SK-N-SH (cell line): Measurements from ENCODE around the gene DLG4. TPM values are rescaled to one million over a fixed set of nuclear protein-coding genes. Genes with fewer than 3 reads are reported as not detected.

Experiments
- CTCF ChIA-PET: fragments of 300-600, 350-600 bp; formaldehyde crosslinking; extraction: SDS; loops from one replicate; lab custom pipeline; 2021; lab: Yijun Ruan, JAX
- POLR2A ChIA-PET: fragments of 350-600 bp; sonication (Branson Sonifier 250); formaldehyde crosslinking; extraction: SDS; loops from one replicate; lab custom pipeline; 2020; ENCODE audit warnings: antibody characterized with exemption, inconsistent platforms; lab: Yijun Ruan, JAX
- DNase-seq: peaks from one replicate; pipeline ENCODE4 v3.0.0; 2012
- H2AFZ ChIP-seq: fragments of 200-600 bp; sonication (generic); 2 replicates; pipeline ENCODE4 v1.8.1; 2016; ENCODE audit warnings: antibody characterized with exemption, mild to moderate bottlenecking, low read depth
- H3F3A ChIP-seq: fragments of 200-600 bp; sonication (generic); replicated peaks from 2 replicates; pipeline ENCODE3; 2016; ENCODE audit warnings: antibody characterized with exemption, mild to moderate bottlenecking; ENCODE audit not compliant: insufficient read depth
- H3K27ac ChIP-seq, 2 experiments: fragments of 200-500 bp in 1 of 2; fragments of 200-600 bp in 1 of 2; sonication (Bioruptor generic) in 1 of 2; sonication (generic), shearing (Covaris generic) in 1 of 2; 2 replicates each; pipeline versions ENCODE4 v1.5.1 to v1.6.1; 2014 to 2016; ENCODE audit warnings: low read depth in 2 of 2, inconsistent platforms in 1 of 2, low read length in 1 of 2, mild to moderate bottlenecking in 1 of 2, mixed read lengths in 1 of 2
- H3K27me3 ChIP-seq: fragments of 200-600 bp; sonication (generic), shearing (Covaris generic); 2 replicates; pipeline ENCODE4 v1.6.1; 2016; ENCODE audit warnings: mixed run types; ENCODE audit not compliant: insufficient read depth
- H3K36me3 ChIP-seq, 2 experiments: fragments of 200-500 bp in 1 of 2; fragments of 200-600 bp in 1 of 2; sonication (Bioruptor generic) in 1 of 2; sonication (generic) in 1 of 2; replicated peaks in 1 of 2; 2 replicates each; pipeline versions ENCODE3 to v1.5.1; 2014 to 2016; ENCODE audit warnings: low read length in 1 of 2, mild to moderate bottlenecking in 1 of 2; ENCODE audit not compliant: insufficient read depth in 2 of 2, control insufficient read depth in 1 of 2
- H3K4me1 ChIP-seq, 2 experiments: fragments of 200-500 bp in 1 of 2; fragments of 200-600 bp in 1 of 2; sonication (Bioruptor generic) in 1 of 2; sonication (generic), shearing (Covaris generic) in 1 of 2; 2 replicates each; pipeline versions ENCODE4 v1.5.1 to v1.6.1; 2014 to 2016; ENCODE audit warnings: low read depth in 1 of 2, low read length in 1 of 2, mixed run types in 1 of 2; ENCODE audit not compliant: insufficient read depth in 2 of 2, control insufficient read depth in 1 of 2
- H3K4me2 ChIP-seq: fragments of 200-600 bp; sonication (generic), shearing (Covaris generic); 2 replicates; pipeline ENCODE4 v1.6.1; 2017; ENCODE audit warnings: mixed run types
- H3K4me3 ChIP-seq, 2 experiments: fragments of 200-500 bp in 1 of 2; fragments of 200-600 bp in 1 of 2; sonication (Bioruptor generic) in 1 of 2; sonication (generic), shearing (Covaris generic) in 1 of 2; 2 replicates each; pipeline versions ENCODE4 v1.5.1 to v1.8.1; 2014 to 2016; ENCODE audit warnings: low read depth in 2 of 2, inconsistent platforms in 1 of 2, low read length in 1 of 2, mild to moderate bottlenecking in 1 of 2, mixed read lengths in 1 of 2, moderate library complexity in 1 of 2
- H3K79me2 ChIP-seq: fragments of 200-600 bp; sonication (generic); 2 replicates; pipeline ENCODE4 v1.8.1; 2017; ENCODE audit warnings: mild to moderate bottlenecking; ENCODE audit not compliant: insufficient read depth
- H3K9ac ChIP-seq: fragments of 200-600 bp; sonication (generic); 2 replicates; pipeline ENCODE4 v1.6.1; 2017; ENCODE audit warnings: mixed run types
- H3K9me2 ChIP-seq: fragments of 200-600 bp; sonication (generic); 2 replicates; pipeline ENCODE4 v1.6.1; 2017; ENCODE audit warnings: mixed run types
- H3K9me3 ChIP-seq: fragments of 200-600 bp; sonication (generic); 2 replicates; pipeline ENCODE4 v1.6.1; 2017; ENCODE audit warnings: mixed run types, mild to moderate bottlenecking, moderate library complexity
- H4K20me1 ChIP-seq: fragments of 200-600 bp; sonication (generic); 2 replicates; pipeline ENCODE4 v1.6.1; 2017; ENCODE audit warnings: mild to moderate bottlenecking, mixed run types; ENCODE audit not compliant: insufficient read depth
- CTCF ChIP-seq: fragments of 200-600 bp; sonication (generic); IDR thresholded peaks from 2 replicates; pipeline ENCODE4 v1.6.1; 2017; ENCODE audit warnings: antibody characterized with exemption, mild to moderate bottlenecking, moderate library complexity
- ELF1 ChIP-seq: IDR thresholded peaks from 2 replicates; pipeline ENCODE4 v1.4.0; 2012
- EZH2phosphoT487 ChIP-seq: fragments of 200-600 bp; sonication (generic); IDR thresholded peaks from 2 replicates; pipeline ENCODE4 v1.6.1; 2017; ENCODE audit warnings: low read depth, mixed run types, mild to moderate bottlenecking, antibody characterized with exemption, moderate library complexity, borderline replicate concordance
- JUND ChIP-seq: IDR thresholded peaks from 2 replicates; pipeline ENCODE4 v1.4.0; 2012
- MAX ChIP-seq: IDR thresholded peaks from 2 replicates; pipeline ENCODE4 v1.4.0; 2012; ENCODE audit warnings: low read depth
- MEF2A ChIP-seq: IDR thresholded peaks from 2 replicates; pipeline ENCODE4 v1.4.0; 2012; ENCODE audit warnings: low read depth, borderline replicate concordance
- NFIC ChIP-seq: IDR thresholded peaks from 2 replicates; pipeline ENCODE4 v1.4.0; 2012; ENCODE audit warnings: borderline replicate concordance
- POLR2AphosphoS5 ChIP-seq: IDR thresholded peaks from 2 replicates; pipeline ENCODE4 v1.6.1; 2012; ENCODE audit warnings: low read depth, low read length
- RAD21 ChIP-seq: IDR thresholded peaks from 2 replicates; pipeline ENCODE4 v1.6.1; 2012; ENCODE audit warnings: mild to moderate bottlenecking, low read length
- RFX5 ChIP-seq: IDR thresholded peaks from 2 replicates; pipeline ENCODE4 v1.6.1; 2012; ENCODE audit warnings: mild to moderate bottlenecking, improper control_type of control experiment, low read length
- SMC3 ChIP-seq: IDR thresholded peaks from 2 replicates; pipeline ENCODE4 v1.6.1; 2012; ENCODE audit warnings: low read depth, low read length, improper control_type of control experiment
- TCF12 ChIP-seq: IDR thresholded peaks from 2 replicates; pipeline ENCODE4 v1.4.0; 2012
- USF2 ChIP-seq: fragments of 150-350 bp; IDR thresholded peaks from 2 replicates; pipeline ENCODE4 v1.6.1; 2017; ENCODE audit warnings: antibody characterized with exemption, low read length, low read depth, borderline replicate concordance
- WGBS: methylation state at CpG from one replicate; pipeline ENCODE4 v1.1.6; 2017; ENCODE audit warnings: low lambda C conversion rate; 5-methylcytosine and 5-hydroxymethylcytosine counted together
- polyA plus RNA-seq, 3 experiments: library from polyadenylated mRNA; depleted of rRNA; stranded (reverse); fragments of >200 nt; gene quantifications; 2 replicates each; pipeline ENCODE4 v1.2.3, GENCODE V29; 2012

Gene DLG4
- polyA plus RNA-seq, 1 of the 3 experiments (the other 2 are of a cell fraction): 30.5 TPM

DNA sequence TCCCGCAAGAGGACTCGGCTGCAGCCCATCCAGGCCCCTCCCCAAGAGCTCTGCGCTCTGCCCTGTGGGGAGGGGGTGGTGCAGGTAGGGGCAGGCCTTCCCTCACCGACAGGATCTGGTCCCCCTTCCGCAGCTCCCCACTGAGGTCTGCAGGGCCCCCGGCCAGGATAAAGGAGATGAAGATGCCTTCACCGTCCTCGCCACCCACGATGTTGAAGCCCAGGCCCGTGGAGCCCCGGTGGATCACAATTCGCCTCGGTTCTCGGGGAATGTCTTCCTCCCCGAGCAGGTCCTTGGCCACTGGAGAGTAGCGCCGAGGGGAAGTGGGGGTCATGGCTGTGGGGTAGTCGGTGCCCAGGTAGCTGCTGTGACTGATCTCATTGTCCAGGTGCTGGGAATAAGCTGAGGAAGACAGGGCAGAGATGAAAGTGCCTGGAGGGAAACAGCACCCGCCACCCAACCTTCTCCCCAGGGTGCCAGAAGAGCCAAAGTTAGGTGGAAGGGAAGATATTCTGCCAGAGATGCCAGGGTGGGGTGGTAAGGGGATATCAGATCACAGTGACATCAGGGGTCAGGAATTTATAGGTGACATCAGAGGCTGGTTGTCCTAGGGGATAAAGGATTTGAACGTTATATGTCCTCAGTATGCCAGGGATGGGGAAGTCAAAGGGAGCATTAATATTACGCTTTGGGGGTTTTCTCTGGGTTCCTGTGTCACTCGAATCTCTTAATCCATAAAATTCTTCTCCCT, 22.8 kb downstream of the DLG4 start (continued):
- TF ChIP-seq SMC3: no peak
- TF ChIP-seq ELF1: no peak
- TF ChIP-seq TCF12: no peak
- TF ChIP-seq NFIC: no peak
- no peak for TF ChIP-seq CTCF

DNA sequence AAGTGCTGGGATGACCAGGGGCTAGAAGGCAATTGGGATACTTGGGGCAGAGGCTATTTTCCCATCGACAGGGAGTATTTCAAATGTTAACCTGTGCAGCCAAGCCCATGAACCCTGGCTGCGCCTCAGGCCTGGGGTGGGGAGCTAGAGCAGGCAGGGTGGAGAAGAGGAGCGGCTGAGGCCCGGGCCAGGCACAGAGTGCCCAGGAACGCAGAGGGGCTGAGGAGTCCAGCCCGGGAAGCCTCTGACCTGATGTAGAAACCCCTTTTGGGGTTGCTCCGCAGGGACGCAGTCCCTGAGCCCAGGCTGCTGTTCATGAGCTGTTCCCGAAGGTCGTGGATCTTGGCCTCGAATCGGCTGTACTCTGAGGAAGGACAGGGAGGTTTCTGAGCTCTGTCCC, 23.7 kb downstream of the DLG4 start:
- Histone ChIP-seq H2AFZ (no peak overlapping the region), H3K79me2 (no peaks in the 10 kb centered on the region), H3K27me3 (no peaks in the 10 kb centered on the region), H3K27ac (no peak overlapping the region), H3K4me1 (no peaks in the 10 kb centered on the region), H3K9me2 (no peaks in the 10 kb centered on the region), H3K9ac (no peak overlapping the region), H3K4me3 (no peak overlapping the region), H3K9me3 (no peaks in the 10 kb centered on the region), H3F3A (peaks cover 2% of the 10 kb centered on the region), H3K36me3 (peaks cover 27 to 41% of the 10 kb centered on the region in 2 experiments), H3K4me2 (no peak overlapping the region), H4K20me1 (no peaks in the 10 kb centered on the region)
- 86% methylated on average over 7 of the region's 12 CpGs for WGBS
- DNase-seq: no peak
- ChIA-PET POLR2A (no interaction called here), CTCF (interaction anchor here (1.3 to 2.4 kb wide), 2 partner anchors 18 to 150 kb away, joined by 3 to 8 read pairs; no protein-coding TSS in a partner anchor)
- TF ChIP-seq USF2 (no peak), POLR2AphosphoS5 (no peak), RFX5 (no peak), MAX (no peak), MEF2A (no peak)

GRCh38 chr17:7192271-7192937, 27.2 kb downstream of the DLG4 start:
- Histone ChIP-seq H3K79me2 (no peaks in the 10 kb centered on the region), H3K36me3 (peaks cover 15 to 40% of the 10 kb centered on the region in 2 experiments), H3K4me2 (no peak overlapping the region), H3K27ac (no peak overlapping the region), H3K4me3 (no peak overlapping the region), H3K4me1 (no peaks in the 10 kb centered on the region), H3K9ac (no peak overlapping the region), H3K9me3 (no peaks in the 10 kb centered on the region), H3F3A (no peaks in the 10 kb centered on the region), H3K27me3 (no peaks in the 10 kb centered on the region), H3K9me2 (no peaks in the 10 kb centered on the region), H4K20me1 (no peaks in the 10 kb centered on the region), H2AFZ (no peak overlapping the region)
- no peak for DNase-seq
- POLR2A ChIA-PET: no interaction called here
- 90% methylated on average over 12 of the region's 12 CpGs for WGBS
- CTCF ChIA-PET: no interaction called here
- TF ChIP-seq RAD21: no peak
- TF ChIP-seq USF2: no peak
- no peak for TF ChIP-seq EZH2phosphoT487
- TF ChIP-seq JUND: no peak
- no peak for TF ChIP-seq MAX
